Vagina (tissue), 2 donors: ENCODE data around the gene MTMR1.

ENCODE experiments used
- POLR2A ChIP-seq, 2 donors: fragments of 450-650 bp; IDR thresholded peaks; one replicate each; pipeline ENCODE4 v1.6.1; 2017; ENCODE audit warnings: antibody characterized with exemption in 2 of 2, mild to moderate bottlenecking in 2 of 2, moderate library complexity in 2 of 2
- POLR2AphosphoS5 ChIP-seq, 2 donors: sonication (generic); formaldehyde crosslinking; IDR thresholded peaks; one replicate each; pipeline ENCODE4 v1.9.0; 2017; ENCODE audit warnings: antibody characterized with exemption in 2 of 2, mild to moderate bottlenecking in 2 of 2, low read depth in 1 of 2; ENCODE audit not compliant: insufficient read depth in 1 of 2
- TF ChIP-seq, protein P1 (sequence below), 3 experiments: fragments of 450-650 bp in 2 of 3; fragments of 200-600 bp in 1 of 3; sonication (generic) in 1 of 3; IDR thresholded peaks; one replicate each; pipeline ENCODE4 v1.5.1; 2017 to 2019; ENCODE audit warnings: antibody characterized with exemption in 3 of 3, mild to moderate bottlenecking in 2 of 3, moderate library complexity in 2 of 3

DNA sequence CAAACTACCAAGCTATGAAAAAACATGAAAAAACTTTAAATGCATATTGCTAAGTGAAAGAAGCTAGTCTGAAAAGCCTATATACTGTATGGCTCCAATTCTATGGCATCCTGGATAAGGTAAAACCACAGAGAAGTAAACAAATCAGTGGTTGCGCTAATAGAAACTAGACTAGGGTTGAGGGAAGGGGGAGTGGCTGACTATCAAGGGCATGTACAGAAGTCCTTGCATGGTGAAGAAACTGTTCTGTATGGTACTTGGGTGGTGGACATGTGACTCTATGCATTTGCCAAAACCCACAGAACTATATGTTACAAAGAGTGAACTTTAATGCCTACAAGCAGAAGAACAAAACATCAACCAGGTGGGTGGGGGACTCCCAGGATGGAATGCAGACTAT, 96.8 kb downstream of the MTMR1 start:
- TF ChIP-seq, protein P1, sequence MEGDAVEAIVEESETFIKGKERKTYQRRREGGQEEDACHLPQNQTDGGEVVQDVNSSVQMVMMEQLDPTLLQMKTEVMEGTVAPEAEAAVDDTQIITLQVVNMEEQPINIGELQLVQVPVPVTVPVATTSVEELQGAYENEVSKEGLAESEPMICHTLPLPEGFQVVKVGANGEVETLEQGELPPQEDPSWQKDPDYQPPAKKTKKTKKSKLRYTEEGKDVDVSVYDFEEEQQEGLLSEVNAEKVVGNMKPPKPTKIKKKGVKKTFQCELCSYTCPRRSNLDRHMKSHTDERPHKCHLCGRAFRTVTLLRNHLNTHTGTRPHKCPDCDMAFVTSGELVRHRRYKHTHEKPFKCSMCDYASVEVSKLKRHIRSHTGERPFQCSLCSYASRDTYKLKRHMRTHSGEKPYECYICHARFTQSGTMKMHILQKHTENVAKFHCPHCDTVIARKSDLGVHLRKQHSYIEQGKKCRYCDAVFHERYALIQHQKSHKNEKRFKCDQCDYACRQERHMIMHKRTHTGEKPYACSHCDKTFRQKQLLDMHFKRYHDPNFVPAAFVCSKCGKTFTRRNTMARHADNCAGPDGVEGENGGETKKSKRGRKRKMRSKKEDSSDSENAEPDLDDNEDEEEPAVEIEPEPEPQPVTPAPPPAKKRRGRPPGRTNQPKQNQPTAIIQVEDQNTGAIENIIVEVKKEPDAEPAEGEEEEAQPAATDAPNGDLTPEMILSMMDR (IDR thresholded peaks at IDR 0.05) = no peak
- TF ChIP-seq POLR2AphosphoS5 (IDR thresholded peaks at IDR 0.05; ENCODE audit: insufficient read depth in 1 of 2, low read depth in 1 of 2) = no peak
- no peak for TF ChIP-seq POLR2A (IDR thresholded peaks at IDR 0.05)
